Endometrium (tissue), 2 donors: ENCODE results near the gene SLC4A1AP.
"Not testable (repeated sequence)": the region's sequence is repeated elsewhere in the genome, so short reads cannot be mapped to it uniquely, and the experiment has no call there.

ENCODE experiments used
- FAIRE-seq: peaks from 2 replicates; lab custom pipeline; 2012; peaks lifted over from hg19 to GRCh38; lab: Jason Lieb, UNC
- donor health status: control.
- donor health status: control.

SLC4A1AP gene

GRCh38 chr2:27652790-27653189 lies 10.9 kb upstream of the SLC4A1AP start:
- FAIRE-seq: no peak

DNA sequence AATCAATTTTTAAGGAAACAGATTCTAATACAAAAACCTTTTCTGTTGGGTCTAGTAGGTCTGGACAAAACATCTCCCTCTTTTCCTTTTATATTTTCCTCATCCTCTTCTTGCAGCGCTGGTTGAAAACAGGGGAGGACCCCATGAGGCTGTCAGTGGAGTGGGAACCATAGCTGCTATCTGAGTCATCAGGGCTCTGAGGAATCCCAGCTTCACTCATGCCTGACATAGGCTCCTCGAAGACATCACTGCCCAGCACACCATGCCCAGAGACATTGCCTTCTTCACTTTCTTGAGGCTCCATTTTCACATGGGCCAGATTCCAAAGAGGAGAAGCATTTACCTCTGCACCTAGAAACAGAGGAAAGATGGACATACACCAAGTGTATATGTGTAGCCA lies 10.3 kb upstream of the SLC4A1AP start:
- no peak for FAIRE-seq

DNA sequence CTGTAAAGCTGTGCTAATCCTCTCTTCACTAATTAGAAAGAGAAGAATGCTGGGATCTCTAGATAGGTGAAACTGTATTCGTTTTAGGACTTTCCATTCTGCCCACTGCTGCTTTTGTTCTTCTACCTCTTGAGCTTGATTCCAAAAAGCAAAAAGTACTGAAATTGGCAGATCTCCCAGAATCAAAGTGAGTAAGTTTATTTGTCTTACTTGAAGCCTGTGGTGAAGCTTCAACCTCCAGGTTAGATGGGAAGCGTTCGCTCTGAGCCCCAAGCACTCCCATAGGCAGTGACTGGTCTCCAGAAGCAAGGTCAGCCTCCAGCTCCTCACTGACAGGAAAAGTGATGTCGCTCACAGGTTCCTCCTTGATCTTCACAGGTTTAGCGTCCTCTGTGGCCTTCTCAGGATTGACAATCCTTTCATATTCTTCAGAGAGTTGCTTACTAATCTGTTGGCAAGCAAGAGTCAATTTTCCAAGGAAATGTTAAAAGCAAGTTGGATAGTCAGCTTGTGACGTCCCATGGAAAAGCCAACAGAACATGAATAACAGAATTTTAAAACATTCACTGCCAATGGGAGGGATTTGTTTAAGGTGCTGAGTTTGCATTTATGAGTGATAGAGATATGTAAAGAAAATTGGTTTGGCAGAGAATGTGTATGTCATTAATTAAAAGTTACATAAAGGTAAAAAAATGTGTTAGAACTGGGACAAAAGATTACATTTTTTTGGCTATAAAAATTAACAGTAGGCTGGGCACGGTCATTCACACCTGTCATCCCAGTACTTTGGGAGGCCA lies 8.3 kb upstream of the SLC4A1AP start:
- FAIRE-seq: no peak

GRCh38 chr2:27661371-27661770 lies 2.3 kb upstream of the SLC4A1AP start:
- FAIRE-seq: no peak

GRCh38 chr2:27664154-27664574 lies 475 bp downstream of the SLC4A1AP start:
- no peak for FAIRE-seq

DNA sequence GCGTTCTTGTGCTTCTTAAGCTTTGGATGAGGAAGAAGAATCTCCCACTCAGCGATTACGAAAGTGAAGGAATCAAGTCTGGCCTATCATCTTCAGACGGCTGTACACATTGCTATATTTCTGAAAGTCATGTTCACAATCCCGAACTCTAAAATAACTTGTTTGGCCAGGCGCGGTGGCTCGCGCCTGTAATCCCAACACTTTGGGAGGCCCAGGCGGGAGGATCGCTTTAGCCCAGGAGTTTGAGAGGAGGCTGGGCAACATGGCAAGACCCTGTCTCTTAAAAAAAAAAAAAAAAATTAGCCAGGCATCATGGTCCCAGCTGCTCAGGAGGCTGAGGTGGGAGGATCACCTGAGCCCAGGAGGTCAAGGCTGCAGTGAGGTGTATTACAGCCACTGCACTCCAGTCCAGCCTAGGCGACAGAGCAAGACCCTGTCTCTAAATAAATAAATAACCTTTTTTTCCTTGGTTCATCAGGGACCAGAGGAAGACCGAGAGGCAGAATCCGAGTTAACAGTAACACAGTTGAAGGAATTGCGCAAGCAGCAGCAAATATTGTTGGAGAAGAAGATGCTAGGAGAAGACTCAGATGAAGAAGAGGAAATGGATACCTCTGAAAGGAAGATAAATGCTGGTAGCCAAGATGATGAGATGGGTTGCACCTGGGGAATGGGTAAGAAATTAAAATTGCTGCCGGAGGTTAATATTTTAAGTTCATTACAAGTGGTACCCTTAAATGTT lies 1.1 kb downstream of the SLC4A1AP start:
- FAIRE-seq: no peak

GRCh38 chr2:27667446-27667845 lies 3.8 kb downstream of the SLC4A1AP start:
- FAIRE-seq: no peak

- no peak for FAIRE-seq
Observed at GRCh38 chr2:27671235-27671634, 7.5 kb downstream of the SLC4A1AP start.

DNA sequence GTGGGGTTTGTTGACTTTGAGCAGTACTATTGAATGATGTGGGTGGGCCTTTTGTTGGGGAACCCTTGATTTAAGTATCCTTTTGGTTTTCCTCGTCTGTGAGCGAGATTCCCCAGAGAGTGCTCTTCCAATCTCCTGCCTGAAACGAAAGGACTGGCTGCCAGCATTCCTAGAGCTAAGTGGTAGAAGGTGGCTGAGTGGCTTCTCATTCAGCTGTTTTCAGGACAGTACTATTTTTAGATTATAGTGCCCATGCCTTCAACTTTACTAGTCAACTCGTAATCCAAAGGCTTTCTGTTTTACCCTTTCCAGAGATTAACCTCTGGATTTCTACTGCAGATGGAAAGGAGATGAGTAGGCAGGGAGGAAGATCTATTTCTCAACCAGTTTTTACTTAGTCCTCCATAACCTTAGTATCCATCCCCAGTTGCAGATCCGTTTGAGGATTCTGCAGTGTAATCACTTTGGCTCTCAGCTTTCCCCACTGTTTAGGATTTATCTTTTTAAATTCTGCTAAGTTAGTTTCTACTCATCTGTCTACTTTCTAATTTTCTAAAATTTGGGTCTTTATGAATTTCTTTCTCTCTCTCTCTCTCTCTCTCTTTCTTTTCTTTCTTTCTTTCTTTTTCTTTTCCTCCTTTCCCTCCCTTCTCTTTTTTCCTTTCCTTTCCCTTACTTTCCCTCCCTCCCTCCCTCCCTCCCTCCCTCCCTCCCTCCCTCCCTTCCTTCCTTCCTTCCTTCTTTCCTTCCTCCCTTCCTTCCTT lies 9.2 kb downstream of the SLC4A1AP start:
- FAIRE-seq: no peak

- no peak for FAIRE-seq
Observed at GRCh38 chr2:27680571-27680970, 16.9 kb downstream of the SLC4A1AP start.

DNA sequence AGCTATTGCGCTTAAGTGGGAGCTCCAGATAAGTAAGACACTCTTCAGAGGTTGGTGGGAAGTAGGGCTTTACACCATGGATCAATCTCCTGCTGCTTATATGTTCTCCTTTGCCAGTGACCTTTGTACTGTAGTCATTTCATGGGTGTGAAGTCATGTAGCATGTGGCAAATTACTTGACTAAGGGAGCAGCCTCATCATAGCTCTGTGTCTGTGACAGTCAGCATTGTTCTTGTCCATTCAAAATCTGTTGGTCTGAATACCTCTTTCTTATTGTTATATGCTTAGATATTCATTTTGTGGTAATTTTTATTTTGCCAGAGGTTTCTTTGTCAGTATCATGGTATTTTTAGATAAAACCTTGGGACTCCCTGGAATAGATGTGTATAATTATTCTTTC lies 18.2 kb downstream of the SLC4A1AP start:
- no peak for FAIRE-seq

DNA sequence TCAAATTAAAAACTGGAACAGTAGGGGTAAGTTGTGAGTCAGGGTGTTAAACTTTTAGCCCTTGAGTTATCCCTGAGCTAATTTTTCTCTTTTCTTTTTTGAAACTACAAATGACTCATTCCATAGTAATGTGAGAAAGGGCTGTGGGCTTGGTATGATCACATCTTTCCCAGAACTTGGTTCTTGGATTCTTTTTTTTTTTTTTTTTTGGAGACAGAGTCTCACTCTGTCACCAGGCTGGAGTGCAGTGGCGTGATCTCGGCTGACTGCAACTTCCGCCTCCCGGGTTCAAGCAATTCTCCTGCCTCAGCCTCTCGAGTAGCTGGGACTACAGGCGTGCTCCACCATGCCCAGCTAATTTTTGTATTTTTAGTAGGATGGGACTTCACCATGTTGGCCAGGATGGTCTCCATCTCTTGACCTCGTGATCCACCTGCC lies 18.7 kb downstream of the SLC4A1AP start:
- not testable (repeated sequence) for FAIRE-seq

DNA sequence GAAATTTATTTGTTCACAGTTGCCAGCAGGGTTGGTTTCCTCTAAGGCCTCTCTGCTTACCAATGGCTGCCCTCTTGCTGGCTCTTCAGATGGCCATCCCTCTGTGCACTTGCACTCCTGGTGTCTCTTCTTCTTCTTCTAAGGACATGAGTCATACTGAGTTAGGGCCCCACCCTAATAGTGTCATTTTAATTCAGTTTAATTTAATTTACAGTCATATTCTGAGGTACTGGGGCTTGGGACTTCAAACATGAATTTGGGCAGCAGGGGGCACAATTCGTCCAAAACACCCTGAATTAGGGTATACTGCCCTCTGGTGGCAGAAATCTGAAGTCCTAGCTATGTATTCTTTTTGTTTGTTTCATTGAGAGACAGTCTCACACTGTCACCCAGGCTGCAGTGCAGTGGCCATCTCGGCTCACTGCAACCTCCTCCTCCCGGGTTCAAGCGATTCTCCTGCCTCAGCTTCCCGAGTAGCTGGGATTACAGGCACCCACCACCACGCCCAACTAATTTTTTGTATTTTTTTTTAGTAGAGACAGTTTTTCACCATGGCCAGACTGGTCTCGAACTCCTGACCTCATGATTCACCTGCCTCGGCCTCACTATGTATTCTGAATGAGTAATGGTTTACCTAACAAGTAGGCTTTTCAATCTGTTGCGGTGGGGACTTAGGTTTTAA lies 19.8 kb downstream of the SLC4A1AP start:
- no peak for FAIRE-seq

GRCh38 chr2:27685006-27685405 lies 21.3 kb downstream of the SLC4A1AP start:
- not testable (repeated sequence) for FAIRE-seq

- FAIRE-seq: no peak
Observed at GRCh38 chr2:27685577-27685976, 21.9 kb downstream of the SLC4A1AP start.

GRCh38 chr2:27687232-27687631 lies 23.5 kb downstream of the SLC4A1AP start:
- no peak for FAIRE-seq

GRCh38 chr2:27689424-27689823 lies 25.7 kb downstream of the SLC4A1AP start:
- no peak for FAIRE-seq

- FAIRE-seq: no peak
Observed at GRCh38 chr2:27690052-27690451, 26.4 kb downstream of the SLC4A1AP start.

GRCh38 chr2:27697660-27698059 lies 34.0 kb downstream of the SLC4A1AP start:
- FAIRE-seq: no peak

- FAIRE-seq: no peak
Observed at GRCh38 chr2:27701676-27702075, 38.0 kb downstream of the SLC4A1AP start.

- no peak for FAIRE-seq
Observed at GRCh38 chr2:27702302-27702701, 38.6 kb downstream of the SLC4A1AP start.
